ENCODE measurements around the gene RNF5.

Gene RNF5

GRCh38 chr6:32222333-32223230, 44.4 kb downstream of the RNF5 start:
- Histone ChIP-seq H3K4me1 (ENCODE audit: low read depth, poor library complexity, severe bottlenecking) (no peaks in the 10 kb centered on the region), H2AFZ (ENCODE audit: low read depth) (no peak overlapping the region), H3K27me3 (ENCODE audit: insufficient read depth, low read depth) (no peaks in the 10 kb centered on the region; the same call in 1 of the 2 replicates)

GRCh38 chr6:32223258-32224235, 45.3 kb downstream of the RNF5 start, which contains the start of gene NOTCH4:
Gene NOTCH4 (minus strand): TSS chr6:32224067. CDS start chr6:32223928, 139 bp downstream.
- no peak within 1 kb of the TSS for H2AFZ ChIP-seq (ENCODE audit: low read depth)
- H3K4me3 ChIP-seq (IDR thresholded peaks at IDR 0.05; ENCODE audit: insufficient read depth, low read depth, low read length) = no peak within 1 kb of the TSS
- no peaks in the 10 kb centered on the region; the same call in 1 of the 2 replicates for H3K27me3 ChIP-seq (ENCODE audit: insufficient read depth, low read depth)
- no peak for TF ChIP-seq CTCF (conservative IDR thresholded peaks at IDR 0.05; ENCODE audit: low read depth, low read length)
- H3K9ac ChIP-seq = no peak within 1 kb of the TSS
- H3K36me3 ChIP-seq (ENCODE audit: insufficient read depth) = no peaks in the 10 kb centered on the region
- no peak within 1 kb of the TSS for H3K27ac ChIP-seq
- no peak within 1 kb of the TSS for H3K4me2 ChIP-seq
- H3K79me2 ChIP-seq (ENCODE audit: insufficient read depth, low read depth) = no peaks in the 10 kb centered on the region
- H4K20me1 ChIP-seq (ENCODE audit: insufficient read depth) = no peaks in the 10 kb centered on the region
- H3K4me1 ChIP-seq (ENCODE audit: low read depth, poor library complexity, severe bottlenecking) = no peaks in the 10 kb centered on the region

More at GRCh38 chr6:32222333-32223230, 44.4 kb downstream of the RNF5 start:
- Histone ChIP-seq H3K36me3 (ENCODE audit: insufficient read depth) (no peaks in the 10 kb centered on the region), H3K9ac (no peak overlapping the region), H3K4me2 (no peak overlapping the region), H4K20me1 (ENCODE audit: insufficient read depth) (no peaks in the 10 kb centered on the region), H3K4me3 (IDR thresholded peaks at IDR 0.05; ENCODE audit: insufficient read depth, low read depth, low read length) (no peak overlapping the region), H3K79me2 (ENCODE audit: insufficient read depth, low read depth) (no peaks in the 10 kb centered on the region), H3K27ac (no peak overlapping the region)
- TF ChIP-seq CTCF (conservative IDR thresholded peaks at IDR 0.05; ENCODE audit: low read depth, low read length) = no peak

DNA sequence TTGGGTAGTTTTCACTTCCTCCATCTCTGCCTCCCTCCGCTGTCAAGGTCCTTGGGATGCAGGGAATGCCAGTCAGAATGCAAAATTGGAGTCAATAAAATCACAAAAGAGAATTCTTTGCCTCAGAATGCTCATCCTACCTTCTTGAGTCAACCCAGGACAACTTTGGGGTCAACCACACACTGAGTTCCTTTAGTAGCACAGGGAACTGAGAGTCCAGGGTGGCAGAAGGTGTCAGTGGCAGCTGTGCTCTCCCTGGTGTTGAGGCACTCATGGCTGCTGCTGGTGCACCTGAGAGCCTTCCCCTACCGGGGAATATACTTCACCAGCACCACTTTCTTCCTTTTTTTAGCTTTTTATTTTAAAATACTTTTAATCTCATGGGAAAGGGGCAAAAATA, 46.5 kb downstream of the RNF5 start:
- no peak overlapping the region for H3K27ac ChIP-seq
- TF ChIP-seq CTCF (conservative IDR thresholded peaks at IDR 0.05; ENCODE audit: low read depth, low read length) = no peak
- H3K4me3 ChIP-seq (IDR thresholded peaks at IDR 0.05; ENCODE audit: insufficient read depth, low read depth, low read length) = no peak overlapping the region
- H3K79me2 ChIP-seq (ENCODE audit: insufficient read depth, low read depth) = no peaks in the 10 kb centered on the region
- no peaks in the 10 kb centered on the region for H3K4me1 ChIP-seq (ENCODE audit: low read depth, poor library complexity, severe bottlenecking)
- no peak overlapping the region for H3K4me2 ChIP-seq
- no peaks in the 10 kb centered on the region for H3K27me3 ChIP-seq (ENCODE audit: insufficient read depth, low read depth)
- H3K9ac ChIP-seq = no peak overlapping the region
- no peak overlapping the region for H2AFZ ChIP-seq (ENCODE audit: low read depth)
- no peaks in the 10 kb centered on the region for H3K36me3 ChIP-seq (ENCODE audit: insufficient read depth)
- H4K20me1 ChIP-seq (ENCODE audit: insufficient read depth) = no peaks in the 10 kb centered on the region

GRCh38 chr6:32226434-32226833, 48.2 kb downstream of the RNF5 start:
- H3K4me2 ChIP-seq = no peak overlapping the region
- H3K4me1 ChIP-seq (ENCODE audit: low read depth, poor library complexity, severe bottlenecking) = no peaks in the 10 kb centered on the region
- H4K20me1 ChIP-seq (ENCODE audit: insufficient read depth) = no peaks in the 10 kb centered on the region
- TF ChIP-seq CTCF (conservative IDR thresholded peaks at IDR 0.05; ENCODE audit: low read depth, low read length) = no peak
- H3K79me2 ChIP-seq (ENCODE audit: insufficient read depth, low read depth) = no peaks in the 10 kb centered on the region
- no peak overlapping the region for H3K9ac ChIP-seq
- no peak overlapping the region for H3K27ac ChIP-seq
- no peak overlapping the region for H2AFZ ChIP-seq (ENCODE audit: low read depth)
- H3K27me3 ChIP-seq (ENCODE audit: insufficient read depth, low read depth) = no peaks in the 10 kb centered on the region
- H3K4me3 ChIP-seq (IDR thresholded peaks at IDR 0.05; ENCODE audit: insufficient read depth, low read depth, low read length) = no peak overlapping the region
- no peaks in the 10 kb centered on the region for H3K36me3 ChIP-seq (ENCODE audit: insufficient read depth)
